HG03565 (cell line): ENCODE measurements around the gene METTL25B.
A peak's percentile ranks its signal among the peaks of the same experiment; 100 is the strongest.
"Not testable (repeated sequence)": the region's sequence is repeated elsewhere in the genome, so short reads cannot be mapped to it uniquely, and the experiment has no call there.

Experiments used
- ATAC-seq: cut with Tn5 transposase; IDR thresholded peaks from one replicate; pipeline ENCODE4 v1.9.1; 2021; ENCODE audit warnings: mild to moderate bottlenecking, moderate library complexity; ENCODE audit not compliant: unreplicated experiment

METTL25B gene

GRCh38 chr1:156747742-156748669, 19.7 kb downstream of the METTL25B start:
- ATAC-seq = no peak

GRCh38 chr1:156748670-156749418, 20.6 kb downstream of the METTL25B start:
- ATAC-seq = no peak

- no peak for ATAC-seq
Observed at GRCh38 chr1:156749419-156750118, 21.3 kb downstream of the METTL25B start.

DNA sequence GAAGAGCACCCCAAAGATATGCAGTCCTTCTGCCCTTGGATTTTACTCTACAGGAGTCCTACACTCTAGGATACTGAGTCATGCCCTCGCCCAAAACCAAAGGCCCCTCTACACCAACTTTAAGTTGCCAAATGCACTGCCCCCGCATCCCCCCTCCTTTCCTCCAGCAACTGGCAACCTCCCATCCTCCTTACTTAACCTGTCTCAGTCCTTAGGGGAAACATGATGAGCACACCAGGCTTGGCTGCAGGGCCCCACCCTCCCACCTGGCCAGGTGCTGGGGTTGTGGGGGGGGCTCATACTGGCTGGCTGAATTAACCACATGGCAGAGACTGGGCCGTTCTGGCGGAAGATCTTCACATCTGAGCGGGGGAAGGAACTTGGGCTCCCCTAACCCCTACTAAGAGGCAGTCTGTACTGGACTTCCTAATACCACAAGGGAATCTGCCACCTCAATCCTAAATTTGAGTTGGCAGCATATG, 22.0 kb downstream of the METTL25B start:
- ATAC-seq = no peak

DNA sequence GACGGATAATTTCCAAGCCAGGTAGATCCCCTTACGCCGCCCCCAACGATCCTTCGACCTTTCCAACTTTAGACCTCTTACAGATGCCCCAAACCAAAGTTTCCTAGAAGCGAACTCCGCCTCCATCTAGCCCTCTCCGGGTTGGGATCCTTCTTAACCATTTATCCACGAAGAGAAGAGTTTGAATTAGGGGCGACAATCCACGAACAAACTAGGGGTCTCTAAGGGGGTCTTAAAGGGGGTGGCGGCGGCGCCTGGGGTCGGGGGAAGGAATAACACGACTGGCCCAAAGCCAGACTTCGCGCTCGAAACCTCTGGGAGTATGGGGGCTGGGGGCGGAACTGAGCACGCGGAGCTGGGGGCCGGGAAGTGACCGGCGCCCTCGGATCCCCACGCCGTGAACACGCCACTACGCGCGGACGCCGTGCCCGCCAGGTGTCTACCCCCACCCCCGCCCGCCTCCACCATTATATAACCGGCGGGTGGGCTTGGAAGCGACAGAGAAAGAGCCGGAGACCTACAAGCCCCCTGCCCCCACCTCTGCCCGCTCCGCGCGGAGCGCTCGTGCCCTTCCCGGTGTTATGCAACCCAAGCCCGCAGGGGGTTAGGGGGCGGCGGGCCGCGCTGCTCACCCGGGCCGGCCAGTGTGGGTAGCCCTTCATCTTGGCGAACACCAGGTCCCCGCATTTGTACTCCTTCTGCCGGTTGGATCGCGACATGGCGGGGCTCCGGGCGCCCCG, 22.6 kb downstream of the METTL25B start:
- no peak for ATAC-seq

GRCh38 chr1:156751451-156751756, 23.1 kb downstream of the METTL25B start, which contains the start of gene HDGF:
HDGF (minus strand) TSS chr1:156751675; CDS start chr1:156751429, 246 bp downstream.
- peak; percentile 7 for ATAC-seq

GRCh38 chr1:156751757-156752481, 23.6 kb downstream of the METTL25B start:
- peak; percentile 61 for ATAC-seq

GRCh38 chr1:156752843-156753482, 24.7 kb downstream of the METTL25B start:
- ATAC-seq = no peak

DNA sequence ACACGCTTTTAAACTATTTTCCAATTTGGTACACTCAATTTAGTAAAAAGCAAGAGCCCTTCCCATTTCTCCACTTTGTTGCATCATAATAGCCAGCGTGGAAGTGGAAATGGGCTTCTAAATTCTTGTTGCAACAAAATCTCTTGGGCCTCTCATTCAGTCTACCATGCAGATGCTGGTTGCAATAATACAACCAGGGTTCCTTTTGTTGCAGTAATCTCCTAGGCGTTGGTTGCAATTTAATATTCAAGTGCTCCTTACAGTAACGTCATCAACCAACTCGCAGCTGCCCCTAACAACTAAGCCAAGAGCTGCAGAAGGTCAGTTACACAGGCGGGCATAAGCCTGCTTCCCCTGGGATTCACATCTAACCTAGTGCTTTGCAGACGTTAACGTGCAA, 25.9 kb downstream of the METTL25B start:
- ATAC-seq = no peak

GRCh38 chr1:156755527-156755950, 27.3 kb downstream of the METTL25B start:
- ATAC-seq = no peak

DNA sequence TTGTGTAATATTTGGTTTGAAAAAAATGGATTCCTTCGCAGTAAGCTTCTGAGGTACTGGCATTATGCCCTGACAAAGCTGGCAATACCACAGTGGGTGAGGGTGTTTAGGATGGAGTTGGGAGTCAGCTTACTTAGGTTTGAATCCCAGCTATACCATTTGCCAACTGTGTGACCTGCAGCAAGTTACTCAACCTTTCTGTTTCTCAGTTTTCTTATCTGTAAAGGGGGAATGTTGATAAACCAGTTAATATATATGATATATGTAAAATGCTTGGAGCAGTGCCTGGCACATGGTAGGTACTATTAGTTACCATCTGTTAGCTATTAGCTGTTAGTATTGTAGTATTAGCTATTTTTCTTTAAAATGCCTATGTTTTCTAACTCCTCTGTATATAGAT, 28.1 kb downstream of the METTL25B start:
- no peak for ATAC-seq

DNA sequence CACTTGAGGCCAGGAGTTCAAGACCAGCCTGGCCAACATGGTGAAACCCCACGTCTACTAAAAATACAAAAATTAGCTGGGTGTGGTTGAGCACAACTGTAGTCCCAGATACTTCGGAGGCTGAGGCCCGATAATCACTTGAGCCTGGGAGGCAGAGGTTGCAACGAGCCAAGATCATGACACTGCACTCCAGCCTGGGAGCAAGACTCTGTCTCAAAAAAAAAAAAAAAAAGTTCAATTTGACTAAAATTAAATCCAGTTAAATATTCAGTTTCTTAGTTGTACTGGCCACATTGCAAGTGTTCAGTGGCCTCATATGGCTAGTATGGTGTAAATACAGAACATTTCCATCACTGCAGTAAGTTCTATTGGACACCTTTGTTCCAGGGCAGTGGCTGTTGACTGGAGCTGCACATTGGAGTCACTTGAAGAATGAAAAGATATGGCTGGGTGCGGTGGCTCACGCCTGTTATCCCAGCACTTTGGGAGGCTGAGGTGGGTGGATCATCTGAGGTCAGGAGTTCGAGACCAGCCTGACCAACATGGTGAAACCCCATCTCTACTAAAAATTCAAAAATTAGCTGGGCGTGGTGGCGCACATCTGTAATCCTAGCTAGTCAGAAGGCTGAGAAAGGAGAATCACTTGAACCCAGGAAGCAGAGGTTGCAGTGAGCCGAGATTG, 29.4 kb downstream of the METTL25B start:
- not testable (repeated sequence) for ATAC-seq

DNA sequence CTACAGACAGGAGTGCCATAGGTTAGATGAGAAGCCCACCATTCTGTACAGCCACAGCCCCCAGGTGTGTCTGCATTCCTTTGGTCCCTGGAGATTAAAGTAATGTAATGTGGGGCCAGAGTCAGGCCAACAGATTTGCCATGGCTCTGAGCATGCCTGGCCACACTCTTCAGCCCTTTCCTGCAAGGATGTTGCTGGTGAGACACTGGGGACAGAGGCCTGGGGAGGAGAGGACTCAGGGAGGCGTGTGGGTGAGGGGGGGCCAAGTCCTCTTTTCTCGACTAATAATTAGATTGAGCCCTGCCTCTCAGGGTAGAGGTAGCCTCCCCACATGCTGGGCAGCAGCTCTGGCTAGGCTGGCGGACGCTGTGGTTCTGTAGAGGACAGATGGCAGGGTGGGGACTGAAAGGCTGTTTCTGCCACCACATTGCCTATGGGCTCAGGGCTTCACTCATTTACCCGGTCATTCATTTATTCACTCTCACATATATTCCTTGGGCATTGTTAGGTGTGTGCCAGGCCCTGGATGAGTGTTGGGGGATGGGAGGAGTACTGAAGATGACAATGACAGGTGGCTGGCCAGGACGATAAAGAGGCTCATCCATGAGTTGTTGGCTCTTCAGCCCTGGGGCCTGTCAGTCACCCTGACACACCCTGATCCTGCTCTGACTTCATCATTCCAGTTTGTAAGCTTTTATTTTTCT, 32.0 kb downstream of the METTL25B start:
- no peak for ATAC-seq

DNA sequence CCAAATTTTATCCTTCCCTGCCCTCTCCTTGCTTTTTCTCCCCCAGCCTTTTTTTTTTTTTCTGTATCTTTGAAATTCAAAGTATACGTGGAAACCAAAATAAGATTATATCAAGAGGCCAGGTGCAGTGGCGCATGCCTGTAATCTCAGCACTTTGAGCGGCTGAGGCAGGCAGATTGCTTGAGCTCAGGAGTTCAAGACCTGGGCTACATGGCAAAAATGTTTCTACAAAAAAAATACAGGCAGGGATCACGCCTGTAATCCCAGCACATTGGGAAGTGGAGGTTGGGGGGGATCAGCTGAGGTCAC, 32.5 kb downstream of the METTL25B start:
- ATAC-seq = no peak

- not testable (repeated sequence) for ATAC-seq
Observed at GRCh38 chr1:156765136-156765535, 36.9 kb downstream of the METTL25B start.

DNA sequence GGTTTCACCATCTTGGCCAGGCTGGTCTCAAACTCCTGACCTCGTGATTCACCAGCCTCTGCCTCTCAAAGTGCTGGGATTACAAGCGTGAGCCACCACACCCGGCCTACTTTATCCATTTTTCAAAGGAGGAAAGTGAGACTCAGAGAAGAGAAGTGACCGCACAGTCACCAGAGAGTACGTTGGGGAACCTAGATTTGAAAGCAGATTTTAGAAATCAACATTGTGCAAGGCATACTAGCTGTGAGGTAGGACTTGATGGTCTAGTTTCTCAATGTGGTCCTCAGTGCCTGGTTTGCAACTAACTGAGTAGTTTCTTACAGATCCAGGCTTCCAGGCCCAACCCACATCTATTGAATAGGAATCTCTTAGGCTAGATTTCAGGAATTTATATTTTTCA, 37.4 kb downstream of the METTL25B start:
- ATAC-seq = no peak

- ATAC-seq = peak; percentile 3
Observed at GRCh38 chr1:156766298-156767100, 38.2 kb downstream of the METTL25B start.
